A549 treated with AZD2906 at 1 μM for 4 hours (cell line): ENCODE results near the gene KRT39. TPM values are rescaled to one million over a fixed set of nuclear protein-coding genes. Genes with fewer than 3 reads are reported as not detected.

Experiments used
- total RNA-seq: library from RNA; stranded (reverse); fragments of 200-300 nt; extraction: Qiagen RNA extraction; gene quantifications from 5 replicates; pipeline ENCODE4 v1.2.3, GENCODE V29; 2022

KRT39 gene
- total RNA-seq, result not detected in 5 replicates

DNA sequence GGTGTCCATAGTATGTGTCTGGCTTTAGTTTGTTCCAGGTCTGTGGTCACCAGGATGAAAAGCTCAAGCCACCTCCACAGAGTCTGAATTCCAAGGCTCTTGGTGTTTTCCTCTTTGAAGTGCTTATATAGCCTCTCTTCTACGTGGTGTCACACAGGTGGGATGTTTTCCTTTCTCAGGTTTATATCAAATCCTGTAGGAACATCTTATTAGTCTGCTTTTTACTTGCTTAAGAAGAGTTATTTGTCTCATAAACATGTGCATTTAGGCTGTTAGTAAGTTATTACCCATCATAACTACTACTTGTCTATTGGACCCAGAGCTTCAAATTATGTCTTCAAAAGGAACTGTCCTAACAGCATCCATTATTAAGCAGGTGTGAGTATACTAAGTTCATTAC lies at the start of gene KRT39:
Gene KRT39 (minus strand): TSS at position 101 of the 400 bp plus-strand sequence. CDS start 92 bp downstream, at position 9.

DNA sequence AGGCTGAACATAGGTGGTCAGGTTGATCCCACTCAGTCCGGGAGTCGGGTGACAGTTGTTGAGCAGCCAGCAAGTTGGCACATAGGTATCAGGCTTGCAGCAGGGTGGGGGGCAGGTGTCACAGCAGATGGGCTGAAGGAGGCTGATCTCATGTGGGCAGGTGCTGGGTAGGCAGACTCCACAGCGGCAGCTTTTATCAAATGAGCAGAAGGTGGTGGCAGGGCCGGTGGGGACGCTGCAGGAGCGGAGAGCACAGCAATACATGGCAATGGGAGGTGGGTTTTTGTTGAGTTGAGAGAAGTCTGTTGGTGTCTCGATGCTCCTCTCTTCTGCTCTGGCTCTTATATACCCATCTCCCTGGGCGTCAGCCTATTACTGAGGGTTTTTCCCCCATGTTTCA lies 42.1 kb upstream of the KRT39 start, which contains the start of gene KRTAP3-1:
Gene KRTAP3-1 (minus strand): TSS at position 318 of the 400 bp plus-strand sequence. CDS start 54 bp downstream, at position 264.

DNA sequence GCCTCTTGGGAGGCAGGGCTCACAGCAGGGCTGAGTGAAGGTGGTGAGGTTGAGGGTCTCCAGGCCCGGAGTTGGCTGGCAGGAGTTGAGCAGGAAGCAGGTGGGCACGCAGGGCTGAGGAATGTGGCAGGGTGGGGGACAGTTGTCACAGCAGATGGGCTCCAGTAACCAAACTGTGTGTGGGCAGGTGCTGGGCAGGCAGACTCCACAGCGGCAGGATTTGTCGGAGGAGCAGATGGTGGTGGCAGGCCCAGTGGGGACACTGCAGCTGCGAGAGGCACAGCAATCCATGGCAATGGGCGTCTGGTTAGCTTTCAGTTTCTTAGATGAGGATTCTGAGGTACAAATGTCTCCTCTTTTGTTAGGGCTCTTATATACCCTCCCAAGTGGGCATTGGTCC lies 32.8 kb upstream of the KRT39 start, which contains the start of gene KRTAP3-2:
Gene KRTAP3-2 (minus strand): TSS at position 344 of the 400 bp plus-strand sequence. CDS start 53 bp downstream, at position 291.

DNA sequence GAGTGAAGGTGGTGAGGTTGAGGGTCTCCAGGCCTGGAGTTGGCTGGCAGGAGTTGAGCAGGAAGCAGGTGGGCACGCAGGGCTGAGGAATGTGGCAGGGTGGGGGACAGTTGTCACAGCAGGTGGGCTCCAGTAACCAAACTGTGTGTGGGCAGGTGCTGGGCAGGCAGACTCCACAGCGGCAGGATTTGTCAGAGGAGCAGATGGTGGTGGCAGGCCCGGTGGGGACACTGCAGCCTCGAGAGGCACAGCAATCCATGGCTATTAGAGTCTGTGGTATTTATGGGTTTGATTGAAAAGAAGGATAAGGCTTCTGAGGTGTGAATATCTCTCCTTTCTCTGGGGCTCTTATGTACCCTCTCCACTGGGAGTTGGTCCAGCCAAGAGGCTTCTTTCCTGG lies 27.1 kb upstream of the KRT39 start, which contains the start of gene KRTAP3-3:
Gene KRTAP3-3 (minus strand): TSS at position 326 of the 400 bp plus-strand sequence. CDS start 67 bp downstream, at position 259.

DNA sequence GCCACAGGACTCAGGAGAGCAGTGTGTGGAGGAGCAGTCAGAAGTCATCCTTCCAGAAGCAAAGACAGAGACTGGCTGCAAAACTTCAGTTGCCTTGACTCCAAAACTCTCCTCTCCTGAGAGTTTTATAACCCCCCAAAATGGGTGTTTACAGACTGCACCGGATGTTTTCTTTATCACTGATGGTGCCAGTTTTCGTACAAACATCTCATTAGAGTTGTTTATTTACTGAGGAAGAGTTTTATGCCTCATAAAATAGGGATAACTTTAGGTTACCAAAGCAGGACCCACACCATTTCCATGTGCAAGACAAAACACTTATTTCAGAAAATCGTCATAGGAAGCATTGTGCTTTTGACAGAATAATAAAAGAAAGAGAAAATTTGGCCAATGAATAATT lies 17.5 kb upstream of the KRT39 start, which contains the start of gene KRT40:
Gene KRT40 (minus strand): TSS at position 101 of the 400 bp plus-strand sequence. CDS start 53 bp downstream, at position 48.

DNA sequence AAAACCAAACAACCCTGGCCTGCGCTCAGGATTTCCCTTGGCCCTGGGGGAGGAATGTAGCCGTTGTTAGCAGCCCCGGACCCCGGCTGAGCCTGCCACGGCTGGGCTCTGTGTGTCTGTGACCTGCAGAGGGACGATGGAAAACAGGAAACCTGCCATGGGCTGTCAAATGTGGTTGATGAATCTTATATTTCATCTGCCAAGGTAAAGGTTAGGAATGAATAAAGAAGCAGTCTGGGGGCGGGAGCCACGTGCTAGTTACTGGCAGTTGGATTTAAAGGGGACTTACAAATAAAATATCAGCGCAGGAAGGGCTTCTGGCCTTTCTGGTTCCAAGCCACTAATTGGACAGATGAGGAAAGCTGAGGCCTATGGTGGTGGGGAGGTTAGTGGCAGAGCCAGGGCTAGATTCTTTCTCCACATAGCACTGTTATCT lies 29.3 kb downstream of the KRT39 start, which contains the start of gene KRT23:
Gene KRT23 (minus strand): TSS at position 263 of the 436 bp plus-strand sequence. CDS start 1,043 bp downstream, outside the sequence.

Other genes starting within 250 kb of the KRT39 start
- gene KRT25, start 211.6 kb downstream of the KRT39 start, total RNA-seq, result not detected in 5 replicates
- gene KRT26, start 194.7 kb downstream of the KRT39 start, total RNA-seq, result not detected in 5 replicates
- gene KRT27, start 184.4 kb downstream of the KRT39 start, total RNA-seq, result not detected in 5 replicates
- gene KRT28, start 167.0 kb downstream of the KRT39 start, total RNA-seq, result not detected in 5 replicates
- 65.4 to 117 TPM (median 102 TPM) in 5 replicates for gene KRT10, start 144.3 kb downstream of the KRT39 start, total RNA-seq
- gene KRT12, start 99.7 kb downstream of the KRT39 start, total RNA-seq, result not detected in 5 replicates
- gene KRT20, start 81.7 kb downstream of the KRT39 start, total RNA-seq, result 0.11 to 0.30 TPM (median 0.23 TPM) in 5 replicates
- 0.08 to 0.14 TPM (median 0.10 TPM) in 4 of 5 replicates, not detected in the other for gene KRT23, start 29.3 kb downstream of the KRT39 start, total RNA-seq
- gene KRT40, start 17.4 kb upstream of the KRT39 start, total RNA-seq, result not detected in 5 replicates
- not detected in 5 replicates for gene KRTAP3-3, start 27.2 kb upstream of the KRT39 start, total RNA-seq
- gene KRTAP3-2, start 33.0 kb upstream of the KRT39 start, total RNA-seq, result 0.20 to 0.57 TPM (median 0.29 TPM) in 5 replicates
- gene KRTAP3-1, start 42.2 kb upstream of the KRT39 start, total RNA-seq, result not detected in 5 replicates
- gene KRTAP1-5, start 60.3 kb upstream of the KRT39 start, total RNA-seq, result not detected in 5 replicates
- not detected in 5 replicates for gene KRTAP1-4, start 63.2 kb upstream of the KRT39 start, total RNA-seq
- not detected in 5 replicates for gene KRTAP1-3, start 67.9 kb upstream of the KRT39 start, total RNA-seq
- not detected in 5 replicates for gene KRTAP1-1, start 74.5 kb upstream of the KRT39 start, total RNA-seq
- gene KRTAP2-1, start 80.4 kb upstream of the KRT39 start, total RNA-seq, result not detected in 5 replicates
- gene KRTAP2-2, start 88.3 kb upstream of the KRT39 start, total RNA-seq, result not detected in 5 replicates
- gene KRTAP2-3, start 93.2 kb upstream of the KRT39 start, total RNA-seq, result 0.18 TPM in 1 of 5 replicates, not detected in the others
- gene KRTAP2-4, start 98.9 kb upstream of the KRT39 start, total RNA-seq, result not detected in 5 replicates
- gene KRTAP4-7, start 117.2 kb upstream of the KRT39 start, total RNA-seq, result not detected in 5 replicates
- not detected in 5 replicates for gene KRTAP4-8, start 131.2 kb upstream of the KRT39 start, total RNA-seq
- not detected in 5 replicates for gene KRTAP4-16, start 135.3 kb upstream of the KRT39 start, total RNA-seq
- not detected in 5 replicates for gene KRTAP4-9, start 138.4 kb upstream of the KRT39 start, total RNA-seq
- gene KRTAP4-11, start 151.4 kb upstream of the KRT39 start, total RNA-seq, result not detected in 5 replicates
- not detected in 5 replicates for gene KRTAP4-12, start 157.2 kb upstream of the KRT39 start, total RNA-seq
- gene KRTAP4-6, start 173.6 kb upstream of the KRT39 start, total RNA-seq, result not detected in 5 replicates
- not detected in 5 replicates for gene KRTAP4-5, start 182.9 kb upstream of the KRT39 start, total RNA-seq
- gene KRTAP4-4, start 193.8 kb upstream of the KRT39 start, total RNA-seq, result not detected in 5 replicates
- gene KRTAP4-3, start 201.3 kb upstream of the KRT39 start, total RNA-seq, result not detected in 5 replicates
- gene KRTAP4-2, start 211.3 kb upstream of the KRT39 start, total RNA-seq, result not detected in 5 replicates
- gene KRTAP4-1, start 218.0 kb upstream of the KRT39 start, total RNA-seq, result 0.08 to 0.13 TPM in 2 of 5 replicates, not detected in the others
- not detected in 5 replicates for gene KRTAP9-1, start 222.9 kb upstream of the KRT39 start, total RNA-seq